Measurements from ENCODE around the gene NAA30.
"Not testable (repeated sequence)": the region's sequence is repeated elsewhere in the genome, so short reads cannot be mapped to it uniquely, and the experiment has no call there.

The NAA30 gene

GRCh38 chr14:57390037-57390805, at the start of gene NAA30:
TSS of gene NAA30 (plus strand) at chr14:57390586. CDS start at chr14:57390958, 372 bp downstream.
- peak; percentile 70 to 84 (median 84) for DNase-seq

DNA sequence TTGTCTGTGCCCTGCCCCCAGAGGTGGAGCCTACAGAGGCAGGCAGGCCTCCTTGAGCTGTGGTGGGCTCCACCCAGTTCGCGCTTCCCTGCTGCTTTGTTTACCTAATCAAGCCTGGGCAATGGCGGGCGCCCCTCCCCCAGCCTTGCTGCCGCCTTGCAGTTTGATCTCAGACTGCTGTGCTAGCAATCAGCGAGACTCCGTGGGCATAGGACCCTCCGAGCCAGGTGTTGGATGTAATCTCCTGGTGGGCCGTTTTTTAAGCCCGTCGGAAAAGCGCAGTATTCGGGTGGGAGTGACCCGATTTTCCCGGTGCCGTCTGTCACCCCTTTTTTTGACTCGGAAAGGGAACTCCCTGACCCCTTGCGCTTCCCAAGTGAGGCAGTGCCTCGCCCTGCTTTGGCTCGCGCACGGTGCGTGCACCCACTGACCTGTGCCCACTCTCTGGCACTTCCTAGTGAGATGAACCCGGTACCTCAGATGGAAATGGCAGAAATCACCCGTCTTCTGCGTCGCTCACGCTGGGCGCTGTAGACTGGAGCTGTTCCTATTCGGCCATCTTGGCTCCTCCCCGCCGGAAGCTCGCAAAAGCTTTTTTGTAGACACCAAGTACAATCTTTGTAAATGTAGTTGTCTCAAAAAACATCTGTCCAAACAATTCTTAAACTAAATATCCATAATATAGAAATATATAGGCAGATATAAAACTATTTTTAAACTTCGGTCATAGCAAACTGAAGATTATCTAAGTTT, 46.7 kb upstream of the NAA30 start:
- DNase-seq, result not testable (repeated sequence)

DNA sequence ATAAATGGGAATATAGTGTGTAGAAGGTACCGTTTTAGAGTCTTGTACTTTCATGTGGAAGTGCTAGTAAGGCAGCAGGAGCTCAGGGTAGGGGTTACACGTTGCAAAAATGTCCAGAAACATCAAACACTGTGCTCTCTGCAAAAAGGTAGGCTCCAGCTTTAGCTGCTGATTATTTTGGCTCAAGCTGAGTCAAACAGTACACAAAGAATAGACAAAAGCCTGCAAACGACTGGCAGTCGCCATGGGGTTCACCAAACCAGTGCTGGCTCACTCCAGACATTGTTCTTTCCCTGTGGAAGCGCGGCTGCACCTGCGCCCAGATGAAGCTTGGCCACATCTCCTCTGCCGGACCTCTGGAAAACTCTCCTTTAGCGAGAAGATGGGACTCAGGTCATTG, 45.3 kb upstream of the NAA30 start:
- no peak for DNase-seq

DNA sequence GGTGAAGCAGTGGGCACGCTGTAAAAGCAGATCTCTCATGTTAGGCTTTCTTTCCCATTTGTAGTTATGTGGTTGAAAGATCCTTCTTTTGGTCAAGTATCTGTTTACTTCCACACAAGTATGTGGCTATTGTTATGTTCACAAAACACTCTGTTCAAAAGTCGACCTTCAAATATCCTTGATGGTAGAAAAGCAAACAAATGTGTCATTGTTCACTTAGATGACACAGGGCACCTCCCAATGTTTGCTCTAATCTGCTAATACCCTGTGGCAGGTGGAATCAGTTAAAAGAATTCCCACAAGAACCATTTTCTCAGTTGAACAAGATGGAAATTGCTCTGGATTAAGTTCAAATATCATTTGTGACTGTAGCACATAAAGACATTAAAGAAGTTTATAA, 43.6 kb upstream of the NAA30 start:
- no peak for DNase-seq

GRCh38 chr14:57352396-57353170, 37.8 kb upstream of the NAA30 start:
- no peak for DNase-seq

GRCh38 chr14:57355081-57355800, 35.1 kb upstream of the NAA30 start:
- DNase-seq, result no peak

GRCh38 chr14:57362361-57362760, 28.0 kb upstream of the NAA30 start:
- no peak for DNase-seq

DNA sequence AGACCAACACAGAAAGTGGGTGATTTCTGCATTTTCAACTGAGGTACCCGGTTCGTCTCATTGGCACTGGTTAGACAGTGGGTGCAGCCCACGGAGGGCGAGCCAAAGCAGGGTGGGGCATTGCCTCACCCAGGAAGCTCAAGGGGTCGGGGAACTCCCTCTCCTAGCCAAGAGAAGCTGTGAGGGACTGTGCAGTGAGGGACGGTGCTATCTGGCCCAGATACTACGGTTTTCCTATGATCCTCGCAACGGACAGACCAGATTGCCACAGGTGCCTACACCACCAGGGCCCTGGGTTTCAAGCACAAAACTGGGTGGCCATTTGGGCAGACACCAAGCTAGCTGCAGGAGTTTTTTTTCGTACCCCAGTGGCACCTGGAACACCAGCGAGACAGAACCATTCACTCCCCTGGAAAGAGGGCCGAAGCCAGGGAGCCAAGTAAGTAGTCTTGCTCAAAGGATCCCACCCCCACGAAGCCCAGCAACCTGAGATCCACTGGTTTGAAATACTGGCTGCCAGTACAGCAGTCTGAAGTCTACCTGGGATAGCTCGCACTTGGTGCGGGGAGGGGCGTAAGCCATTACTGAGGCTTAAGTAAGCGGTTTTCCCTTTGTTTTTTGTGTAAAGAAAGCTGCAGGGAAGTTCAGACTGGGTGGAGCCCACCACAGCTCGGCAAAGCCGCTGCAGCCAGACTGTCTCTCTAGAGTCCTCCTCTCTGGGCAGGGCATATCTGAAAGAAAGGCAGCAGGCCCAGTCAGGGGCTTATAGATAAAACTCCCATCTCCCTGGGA, 25.5 kb upstream of the NAA30 start:
- DNase-seq, result no peak

DNA sequence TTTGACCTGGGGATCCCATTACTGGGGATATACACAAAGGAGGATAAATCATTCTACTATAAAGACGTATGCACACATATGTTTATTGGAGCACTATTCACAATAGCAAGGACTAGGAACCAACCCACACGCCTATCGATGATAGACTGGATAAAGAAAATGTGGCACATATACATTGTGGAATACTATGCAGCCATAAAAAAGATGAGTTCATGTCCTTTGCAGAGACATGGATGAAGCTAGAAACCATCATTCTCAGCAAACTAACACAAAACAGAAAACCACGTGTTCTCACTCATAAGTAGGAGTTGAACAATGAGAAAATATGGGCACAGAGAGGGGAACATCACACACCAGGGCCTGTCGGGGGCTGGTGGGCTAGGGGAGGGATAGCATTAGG, 20.2 kb upstream of the NAA30 start:
- DNase-seq, result not testable (repeated sequence)

- DNase-seq, result no peak
These were observed 19.4 kb upstream of the NAA30 start for GRCh38 chr14:57371013-57371412.

- DNase-seq, result no peak
These were observed 15.2 kb upstream of the NAA30 start for GRCh38 chr14:57375156-57375555.

- no peak for DNase-seq
These were observed 11.7 kb upstream of the NAA30 start for GRCh38 chr14:57378661-57379060.

DNA sequence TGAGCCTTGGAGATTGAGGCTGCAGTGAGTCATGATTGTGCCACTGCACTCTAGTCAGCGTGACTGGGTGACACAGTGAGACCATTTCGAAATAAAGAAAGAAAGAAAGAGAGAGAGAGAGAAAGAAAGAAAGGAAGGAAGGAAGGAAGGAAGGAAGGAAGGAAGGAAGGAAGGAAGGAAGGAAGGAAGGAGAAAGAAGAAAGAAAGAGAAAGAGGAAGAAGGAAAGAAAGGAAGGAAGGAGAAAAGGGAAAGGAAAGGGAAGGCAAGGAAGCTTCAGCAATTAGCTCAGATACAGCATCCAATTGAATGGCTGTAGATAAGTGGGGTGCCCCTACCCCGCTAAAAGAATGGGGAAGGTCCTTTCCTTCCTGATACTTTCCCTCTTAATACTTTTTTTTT, 9.5 kb upstream of the NAA30 start:
- no peak for DNase-seq

GRCh38 chr14:57382283-57382682, 8.1 kb upstream of the NAA30 start:
- DNase-seq, result no peak

- DNase-seq, result no peak
These were observed 7.2 kb upstream of the NAA30 start for GRCh38 chr14:57383125-57383745.

GRCh38 chr14:57388067-57388466, 2.3 kb upstream of the NAA30 start:
- DNase-seq, result no peak

- DNase-seq, result no peak
These were observed 745 bp upstream of the NAA30 start for GRCh38 chr14:57389646-57390036.

GRCh38 chr14:57390806-57391516, 575 bp downstream of the NAA30 start:
- DNase-seq, result peak in 3 of 4 experiments; percentile 17 to 27 (median 22)

GRCh38 chr14:57391517-57392195, 1.3 kb downstream of the NAA30 start:
- no peak for DNase-seq

DNA sequence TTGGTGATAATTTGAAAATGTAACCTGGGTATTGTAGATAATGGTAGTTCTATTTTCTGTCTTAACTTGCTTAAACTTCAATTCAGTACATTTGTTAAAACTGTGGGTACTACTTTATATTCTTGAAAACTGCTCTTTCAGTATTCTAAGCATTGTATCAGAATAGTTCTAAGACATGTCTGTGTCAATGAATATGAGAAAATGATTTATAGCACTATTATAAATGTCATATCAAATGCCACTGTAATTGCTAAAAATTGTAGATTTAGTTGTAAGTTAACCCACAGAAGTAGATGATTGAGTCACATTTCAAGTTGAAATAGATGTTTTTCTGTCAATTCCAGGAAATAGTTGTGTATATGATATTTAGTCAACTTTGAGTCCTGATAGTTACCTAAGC, 2.4 kb downstream of the NAA30 start:
- DNase-seq, result no peak

Data from activated CD4-positive, CD25-positive, alpha-beta regulatory T cell (primary cell).